Activated naive CD8-positive, alpha-beta T cell treated with anti-CD3 and anti-CD28 coated beads, Interleukin-2, amount 10 ng/mL, durations not matched to agents 7 days and 5 days (primary cell): ENCODE data around the gene FHIT. TPM values are rescaled to one million over a fixed set of nuclear protein-coding genes. Genes with fewer than 3 reads are reported as not detected.
"Not testable (repeated sequence)": the region's sequence is repeated elsewhere in the genome, so short reads cannot be mapped to it uniquely, and the experiment has no call there.

Source experiments
- ATAC-seq: fragments of 150-1000 bp; cut with Tn5 transposase; one replicate; pipeline ENCODE4 v1.10.0; 2021; ENCODE audit warnings: low read depth, moderate library complexity
- POLR2A ChIA-PET: fragments of 350-600 bp; sonication (Branson Sonifier 250); formaldehyde crosslinking; loops from one replicate; lab custom pipeline; 2021; ENCODE audit warnings: antibody characterized with exemption; lab: Charles Lee
- DNase-seq: peaks from one replicate; pipeline ENCODE4 v3.0.0; 2021
- H3K27ac Mint-ChIP-seq: one replicate; pipeline ENCODE4 v1.8.0; 2022; ENCODE audit warnings: mild to moderate bottlenecking, mixed read lengths
- H3K27me3 Mint-ChIP-seq: one replicate; pipeline ENCODE4 v1.8.0; 2022; ENCODE audit warnings: mild to moderate bottlenecking, moderate library complexity, mixed read lengths
- H3K36me3 Mint-ChIP-seq: one replicate; pipeline ENCODE4 v1.8.0; 2021; ENCODE audit warnings: mild to moderate bottlenecking, mixed read lengths
- H3K4me1 Mint-ChIP-seq: one replicate; pipeline ENCODE4 v1.8.0; 2021; ENCODE audit warnings: mixed read lengths
- H3K4me3 Mint-ChIP-seq: one replicate; pipeline ENCODE4 v1.8.0; 2022; ENCODE audit warnings: mild to moderate bottlenecking, moderate library complexity, mixed read lengths
- H3K9me3 Mint-ChIP-seq: one replicate; pipeline ENCODE4 v1.8.0; 2021; ENCODE audit warnings: mixed read lengths
- total RNA-seq, 2 experiments: library from RNA; stranded (reverse); gene quantifications; one replicate each; pipeline ENCODE4 v1.2.3, GENCODE V29; 2021

FHIT gene
- total RNA-seq, 2 experiments from 2014 or later: 3.7 to 5.8 TPM

DNA sequence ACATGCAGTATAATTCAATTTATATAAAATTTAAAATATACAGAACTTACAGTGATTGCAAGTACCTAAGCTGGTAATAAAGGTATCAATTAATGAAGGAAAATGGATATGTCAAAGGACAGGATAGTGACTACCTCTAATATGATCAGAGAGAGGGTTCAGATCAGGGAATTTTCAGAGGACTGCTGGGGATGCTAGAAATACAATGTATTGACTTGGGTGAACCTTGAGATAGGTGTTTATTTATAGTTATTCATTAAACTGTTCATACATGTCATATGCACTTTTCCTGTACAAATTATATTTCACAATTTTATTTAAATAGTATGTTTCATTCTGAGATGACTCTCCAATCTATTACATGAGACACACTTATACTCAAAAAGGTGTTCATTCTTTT is 554.1 kb downstream of the FHIT start:
- H3K9me3 Mint-ChIP-seq: peaks cover 3% of the 10 kb centered on the region
- no peak overlapping the region for H3K4me3 Mint-ChIP-seq
- ATAC-seq: no peak
- no peaks in the 10 kb centered on the region for H3K4me1 Mint-ChIP-seq
- H3K27ac Mint-ChIP-seq: no peak overlapping the region
- POLR2A ChIA-PET: no interaction called here
- no peaks in the 10 kb centered on the region for H3K36me3 Mint-ChIP-seq
- DNase-seq: no peak
- no peaks in the 10 kb centered on the region for H3K27me3 Mint-ChIP-seq

DNA sequence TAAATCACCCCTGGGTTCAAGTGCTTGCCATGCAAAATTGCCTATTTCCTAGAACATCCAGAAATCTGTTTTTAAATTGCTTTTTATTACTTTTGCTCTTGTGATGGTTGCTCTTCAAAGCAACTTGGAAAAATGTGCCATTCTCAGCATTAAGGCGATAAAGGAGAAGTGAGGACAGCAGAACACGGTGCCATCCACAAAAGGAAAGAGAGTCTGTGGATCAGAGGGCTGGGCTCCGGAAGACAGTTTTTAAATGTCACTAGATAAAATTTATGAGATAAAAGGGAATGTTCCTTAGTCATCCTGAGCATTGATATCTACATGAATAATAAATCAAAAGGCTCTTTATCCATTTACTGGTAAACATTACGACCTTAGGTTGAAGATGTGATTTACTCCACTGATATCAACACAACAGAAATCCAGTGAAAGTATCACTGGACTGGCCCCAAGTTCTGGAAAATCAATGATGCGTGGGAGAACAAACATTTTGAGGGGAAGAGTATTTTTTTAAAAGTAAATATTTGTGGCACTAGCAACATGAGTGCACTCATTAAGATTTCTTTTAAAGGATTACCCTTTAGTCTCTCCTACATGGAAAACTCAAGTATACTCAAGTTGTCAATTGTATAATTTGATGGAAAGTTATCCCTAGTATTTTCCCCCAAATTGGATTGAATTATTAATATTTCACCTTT is 554.7 kb downstream of the FHIT start:
- no peak for DNase-seq
- no peaks in the 10 kb centered on the region for H3K36me3 Mint-ChIP-seq
- no peak for ATAC-seq
- no peak overlapping the region for H3K4me3 Mint-ChIP-seq
- H3K9me3 Mint-ChIP-seq: peaks cover 3% of the 10 kb centered on the region
- H3K27ac Mint-ChIP-seq: no peak overlapping the region
- H3K4me1 Mint-ChIP-seq: no peaks in the 10 kb centered on the region
- H3K27me3 Mint-ChIP-seq: no peaks in the 10 kb centered on the region
- POLR2A ChIA-PET: no interaction called here

DNA sequence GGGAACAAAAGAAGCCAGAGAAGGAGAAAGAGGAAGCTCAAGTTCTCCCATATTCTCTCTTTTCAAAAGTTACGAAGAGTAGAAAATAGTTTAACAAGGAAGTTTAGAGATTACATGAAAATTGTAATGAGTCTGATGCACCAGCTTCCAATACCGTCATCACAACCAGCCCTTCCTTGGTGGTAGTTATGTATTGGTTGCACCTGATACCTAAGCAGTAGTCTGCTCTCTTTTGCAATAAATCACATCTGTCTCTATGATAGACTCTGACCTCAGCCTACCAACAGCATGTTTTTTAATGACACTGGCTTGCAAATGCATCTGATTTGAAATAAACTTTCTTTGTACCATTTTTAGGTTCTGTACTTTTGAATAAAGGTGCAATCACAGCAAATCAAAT is 575.8 kb downstream of the FHIT start:
- Mint-ChIP-seq H3K4me3 (no peak overlapping the region), H3K36me3 (peaks cover 1% of the 10 kb centered on the region), H3K27me3 (no peaks in the 10 kb centered on the region), H3K4me1 (no peaks in the 10 kb centered on the region), H3K9me3 (peaks cover 3% of the 10 kb centered on the region), H3K27ac (no peak overlapping the region)
- ATAC-seq (no peak), DNase-seq (no peak)
- POLR2A ChIA-PET: no interaction called here

DNA sequence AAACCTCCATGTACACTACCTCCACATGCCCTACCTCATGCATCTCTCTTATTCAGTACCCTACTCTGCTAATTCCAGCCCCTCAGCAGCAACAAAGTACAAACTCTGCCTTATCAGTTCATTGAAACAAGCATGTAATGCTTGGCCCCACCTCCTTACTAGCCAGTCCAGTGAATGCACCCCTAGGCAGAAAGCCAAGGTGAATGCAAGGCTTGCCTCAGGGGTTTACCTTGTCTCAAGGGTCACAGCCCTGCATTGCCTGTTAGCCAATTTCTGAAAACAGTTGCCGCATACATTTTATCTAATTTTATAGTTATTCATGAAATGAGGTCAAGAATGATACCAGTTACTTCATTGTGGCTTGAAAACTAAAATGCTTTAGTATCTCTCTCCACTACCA is 576.4 kb downstream of the FHIT start:
- Mint-ChIP-seq H3K27me3 (no peaks in the 10 kb centered on the region), H3K4me1 (no peaks in the 10 kb centered on the region), H3K36me3 (peaks cover 1% of the 10 kb centered on the region), H3K27ac (no peak overlapping the region), H3K4me3 (no peak overlapping the region), H3K9me3 (peaks cover 4% of the 10 kb centered on the region)
- DNase-seq: no peak
- POLR2A ChIA-PET: no interaction called here
- ATAC-seq: no peak

DNA sequence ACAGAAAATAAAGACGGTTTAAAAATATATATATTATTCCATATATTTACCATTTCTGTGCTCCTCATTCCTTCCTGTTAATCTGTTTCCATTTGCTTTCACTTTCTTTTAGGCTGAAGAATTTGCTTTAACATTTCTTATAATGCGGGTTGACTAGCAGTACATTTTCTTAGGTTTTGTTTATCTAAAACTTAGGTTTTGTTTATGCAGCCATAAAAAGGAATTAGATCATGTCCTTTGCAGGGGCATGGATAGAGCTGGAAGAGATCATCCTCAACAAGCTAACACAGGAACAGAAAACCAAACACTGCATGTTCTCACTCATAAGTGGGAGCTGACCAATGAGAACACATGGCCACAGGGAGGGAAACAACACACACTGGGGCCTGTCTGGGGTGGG is 578.1 kb downstream of the FHIT start:
- Mint-ChIP-seq H3K4me3 (peak overlapping the region; percentile 32), H3K27ac (peak overlapping the region; percentile 26), H3K36me3 (peaks cover 1% of the 10 kb centered on the region), H3K27me3 (no peaks in the 10 kb centered on the region), H3K9me3 (peaks cover 8% of the 10 kb centered on the region), H3K4me1 (no peaks in the 10 kb centered on the region)
- POLR2A ChIA-PET: no interaction called here
- DNase-seq: no peak
- ATAC-seq: no peak

DNA sequence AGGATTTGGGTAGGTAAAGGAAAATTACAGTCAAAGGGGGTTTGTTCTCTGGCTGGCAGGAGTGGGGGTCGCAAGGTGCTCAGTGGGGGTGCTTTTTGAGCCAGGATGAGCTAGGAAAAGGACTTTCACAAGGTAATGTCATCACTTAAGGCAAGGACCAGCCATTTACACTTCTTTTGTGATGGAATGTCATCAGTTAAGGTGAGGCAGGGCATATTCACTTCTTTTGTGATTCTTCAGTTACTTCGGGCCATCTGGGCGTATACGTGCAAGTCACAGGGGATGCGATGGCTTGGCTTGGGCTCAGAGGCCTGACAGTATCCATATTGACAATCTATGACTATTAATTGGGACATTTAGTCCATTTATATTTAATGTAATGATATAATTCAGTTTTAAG is 578.9 kb downstream of the FHIT start:
- POLR2A ChIA-PET, H3K9me3 Mint-ChIP-seq, H3K27me3 Mint-ChIP-seq, H3K36me3 Mint-ChIP-seq, H3K27ac Mint-ChIP-seq, DNase-seq, ATAC-seq, H3K4me3 Mint-ChIP-seq, H3K4me1 Mint-ChIP-seq: not testable (repeated sequence)

DNA sequence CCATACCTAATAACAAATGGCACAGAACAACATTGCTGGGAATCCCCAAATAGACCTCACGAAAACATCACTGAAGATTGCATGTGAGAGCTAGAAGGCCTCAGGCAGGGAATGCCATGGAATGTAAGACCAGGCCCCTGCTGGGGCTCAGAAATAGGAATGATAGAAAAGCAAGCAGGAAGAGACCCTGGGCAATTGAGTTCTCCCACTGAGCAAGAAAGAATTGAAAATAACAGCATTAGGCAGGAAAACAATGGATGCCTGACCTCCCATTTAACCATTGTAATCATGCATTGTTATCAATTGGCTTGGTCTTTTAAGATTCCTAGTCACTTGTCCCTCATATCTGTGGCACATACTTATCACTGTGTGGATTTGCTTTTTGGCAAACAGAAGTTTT is 581.6 kb downstream of the FHIT start:
- Mint-ChIP-seq H3K9me3 (peaks cover 11% of the 10 kb centered on the region), H3K4me1 (no peaks in the 10 kb centered on the region), H3K27ac (no peak overlapping the region), H3K4me3 (no peak overlapping the region), H3K27me3 (no peaks in the 10 kb centered on the region), H3K36me3 (peaks cover 1% of the 10 kb centered on the region)
- no peak for DNase-seq
- POLR2A ChIA-PET: no interaction called here
- no peak for ATAC-seq

DNA sequence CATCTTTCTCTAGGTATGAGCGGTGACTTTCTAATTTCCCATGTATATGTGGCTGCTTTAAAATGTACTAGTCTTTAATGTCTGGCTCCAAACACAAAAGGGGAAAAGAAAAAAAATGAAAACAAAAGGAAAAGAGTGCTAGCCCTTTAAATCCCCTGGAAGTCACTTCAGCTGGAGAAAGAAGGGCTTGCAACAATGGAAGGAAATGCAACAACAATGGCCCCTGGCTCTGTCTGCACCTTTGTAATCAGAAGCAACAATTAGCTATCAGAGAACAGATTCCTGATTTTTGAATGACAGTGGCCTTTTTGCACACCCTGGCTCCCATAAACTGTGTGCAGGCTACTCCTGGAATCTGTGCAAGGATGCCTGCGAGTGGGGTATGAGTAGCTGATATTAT is 591.2 kb downstream of the FHIT start:
- H3K27ac Mint-ChIP-seq: no peak overlapping the region
- H3K27me3 Mint-ChIP-seq: no peaks in the 10 kb centered on the region
- ATAC-seq (no peak), DNase-seq (no peak)
- no peaks in the 10 kb centered on the region for H3K4me1 Mint-ChIP-seq
- H3K36me3 Mint-ChIP-seq: no peaks in the 10 kb centered on the region
- no peak overlapping the region for H3K4me3 Mint-ChIP-seq
- POLR2A ChIA-PET: no interaction called here
- H3K9me3 Mint-ChIP-seq: peaks cover 15% of the 10 kb centered on the region

DNA sequence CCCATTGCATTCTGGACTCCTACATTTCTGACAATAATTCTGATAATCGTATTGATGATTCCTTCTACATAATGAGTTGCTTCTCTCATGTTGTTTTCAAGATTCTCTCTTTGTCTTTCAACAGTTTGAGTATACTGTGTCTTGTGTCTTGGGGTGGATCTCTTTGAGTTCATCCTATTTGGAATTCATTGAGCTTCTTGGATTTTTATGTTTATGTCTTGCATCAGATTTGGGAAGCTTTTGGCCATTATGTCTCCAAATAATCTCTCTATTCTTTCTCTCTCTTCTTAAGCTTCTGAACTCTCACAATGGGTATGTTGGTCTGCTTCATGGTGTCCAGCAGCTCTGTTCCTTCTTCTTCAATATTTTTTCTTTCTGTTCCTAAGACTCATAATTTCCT is 592.2 kb downstream of the FHIT start:
- DNase-seq (no peak), ATAC-seq (no peak)
- H3K36me3 Mint-ChIP-seq: no peaks in the 10 kb centered on the region
- POLR2A ChIA-PET: no interaction called here
- H3K4me1 Mint-ChIP-seq: no peaks in the 10 kb centered on the region
- no peak overlapping the region for H3K4me3 Mint-ChIP-seq
- no peak overlapping the region for H3K27ac Mint-ChIP-seq
- H3K9me3 Mint-ChIP-seq: peaks cover 15% of the 10 kb centered on the region
- H3K27me3 Mint-ChIP-seq: no peaks in the 10 kb centered on the region

DNA sequence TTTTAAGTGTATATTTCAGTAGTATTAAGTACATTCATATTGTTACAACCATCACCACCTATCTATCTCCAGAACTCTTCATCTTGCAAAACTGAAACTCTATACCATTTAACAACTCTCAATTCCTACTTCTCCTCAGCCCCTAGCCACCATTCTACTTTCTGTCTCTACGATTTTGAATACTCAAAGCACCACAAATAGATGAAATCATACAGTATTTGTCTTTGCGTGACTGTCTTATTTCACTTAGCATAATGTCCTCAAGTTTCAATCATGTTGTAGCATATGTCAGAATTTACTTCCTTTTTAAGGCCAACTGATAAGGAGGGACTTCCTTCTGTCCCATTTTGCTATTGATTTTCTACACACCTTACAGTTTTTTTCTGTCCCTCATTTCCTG is 593.3 kb downstream of the FHIT start:
- no peak for DNase-seq
- H3K36me3 Mint-ChIP-seq: no peaks in the 10 kb centered on the region
- no peaks in the 10 kb centered on the region for H3K27me3 Mint-ChIP-seq
- no peak overlapping the region for H3K4me3 Mint-ChIP-seq
- no peaks in the 10 kb centered on the region for H3K4me1 Mint-ChIP-seq
- H3K9me3 Mint-ChIP-seq: peaks cover 15% of the 10 kb centered on the region
- no peak for ATAC-seq
- POLR2A ChIA-PET: no interaction called here
- H3K27ac Mint-ChIP-seq: no peak overlapping the region

DNA sequence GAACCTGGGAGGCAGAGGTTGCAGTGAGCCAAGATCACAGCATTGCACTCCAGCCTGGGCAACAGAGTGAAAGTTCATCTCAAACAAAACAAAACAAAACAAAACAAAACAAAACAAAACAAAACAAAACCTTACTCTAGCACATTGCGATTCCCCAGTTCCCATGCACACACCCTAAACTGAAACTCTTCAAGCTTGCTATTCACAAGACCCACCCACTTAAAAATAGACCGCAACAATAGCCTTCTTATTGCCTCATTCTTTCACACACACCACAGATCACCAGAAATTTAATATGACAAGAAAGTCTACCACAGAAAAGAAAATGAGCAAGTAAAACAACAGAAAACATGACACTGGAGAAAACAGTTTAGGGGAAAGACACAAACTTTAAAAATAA is 598.4 kb downstream of the FHIT start:
- no peak for DNase-seq
- H3K9me3 Mint-ChIP-seq: peaks cover under 1% of the 10 kb centered on the region
- peaks cover 4% of the 10 kb centered on the region for H3K4me1 Mint-ChIP-seq
- ATAC-seq: no peak
- H3K36me3 Mint-ChIP-seq: no peaks in the 10 kb centered on the region
- H3K27me3 Mint-ChIP-seq: no peaks in the 10 kb centered on the region
- no peak overlapping the region for H3K4me3 Mint-ChIP-seq
- POLR2A ChIA-PET: no interaction called here
- H3K27ac Mint-ChIP-seq: no peak overlapping the region

DNA sequence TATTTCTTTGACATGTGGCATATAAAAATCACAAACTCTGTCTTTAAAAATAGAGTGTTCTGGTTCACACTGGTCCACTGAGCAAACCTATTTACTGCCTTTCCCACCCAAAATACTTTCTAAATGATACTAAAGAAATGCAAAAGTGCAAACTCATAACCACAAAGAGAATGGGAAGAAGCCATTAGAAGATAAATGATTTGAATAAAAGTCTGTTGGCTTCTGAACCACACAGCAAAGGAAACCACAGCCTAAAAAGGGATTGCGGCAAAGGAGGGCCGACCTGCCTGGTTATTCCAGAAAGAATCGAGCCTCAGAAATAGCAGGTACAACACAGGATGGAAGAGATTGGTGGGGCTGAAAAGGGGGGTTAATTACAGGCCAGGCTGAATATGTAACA is 599.5 kb downstream of the FHIT start:
- Mint-ChIP-seq H3K36me3 (no peaks in the 10 kb centered on the region), H3K4me3 (no peak overlapping the region), H3K4me1 (peaks cover 4% of the 10 kb centered on the region), H3K27ac (no peak overlapping the region), H3K9me3 (no peaks in the 10 kb centered on the region), H3K27me3 (no peaks in the 10 kb centered on the region)
- DNase-seq (no peak), ATAC-seq (no peak)
- POLR2A ChIA-PET: no interaction called here

DNA sequence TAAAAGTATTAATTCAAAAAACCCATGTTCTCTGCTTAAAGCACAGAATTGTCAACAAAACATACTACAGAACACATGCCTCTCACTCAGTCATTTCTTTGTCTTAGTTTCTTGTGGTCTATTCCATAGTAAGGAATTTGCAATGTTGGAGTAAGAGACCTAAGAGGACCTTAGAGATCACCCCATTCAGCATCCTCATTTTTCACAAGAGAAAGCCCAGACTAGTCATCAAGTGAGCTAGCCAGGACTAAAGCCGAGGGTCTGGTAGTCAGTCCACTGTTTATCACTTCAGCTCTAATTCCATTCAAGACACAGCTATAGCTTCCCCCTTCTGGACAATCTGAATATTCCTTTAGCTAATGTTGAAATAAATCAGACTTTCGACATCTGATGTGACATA is 601.1 kb downstream of the FHIT start:
- Mint-ChIP-seq H3K4me3 (no peak overlapping the region), H3K27me3 (no peaks in the 10 kb centered on the region), H3K27ac (no peak overlapping the region), H3K4me1 (peaks cover 4% of the 10 kb centered on the region), H3K9me3 (no peaks in the 10 kb centered on the region), H3K36me3 (no peaks in the 10 kb centered on the region)
- ATAC-seq (no peak), DNase-seq (no peak)
- POLR2A ChIA-PET: no interaction called here

DNA sequence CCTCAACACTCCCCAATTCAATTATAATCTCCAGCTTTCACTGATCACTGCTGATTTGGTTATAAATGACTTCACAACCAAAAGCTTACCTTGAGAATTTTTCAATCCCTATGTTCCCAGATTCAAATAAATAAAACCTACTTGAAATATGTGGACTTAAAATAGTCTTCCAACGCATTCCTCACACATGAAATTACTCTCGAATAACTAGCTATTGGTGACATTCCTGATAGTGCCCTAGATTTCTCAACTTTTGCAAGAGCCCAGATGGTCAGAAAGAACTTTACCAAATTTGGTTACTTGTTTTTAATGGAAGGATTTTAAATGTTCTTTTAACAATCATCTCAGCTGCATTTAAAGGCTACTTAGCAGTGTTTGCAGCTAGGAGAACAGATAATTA is 605.5 kb downstream of the FHIT start:
- Mint-ChIP-seq H3K4me3 (no peak overlapping the region), H3K36me3 (peaks cover 1% of the 10 kb centered on the region), H3K4me1 (no peaks in the 10 kb centered on the region), H3K27ac (no peak overlapping the region), H3K9me3 (peaks cover 2% of the 10 kb centered on the region), H3K27me3 (no peaks in the 10 kb centered on the region)
- no peak for DNase-seq
- ATAC-seq: no peak
- POLR2A ChIA-PET: no interaction called here

DNA sequence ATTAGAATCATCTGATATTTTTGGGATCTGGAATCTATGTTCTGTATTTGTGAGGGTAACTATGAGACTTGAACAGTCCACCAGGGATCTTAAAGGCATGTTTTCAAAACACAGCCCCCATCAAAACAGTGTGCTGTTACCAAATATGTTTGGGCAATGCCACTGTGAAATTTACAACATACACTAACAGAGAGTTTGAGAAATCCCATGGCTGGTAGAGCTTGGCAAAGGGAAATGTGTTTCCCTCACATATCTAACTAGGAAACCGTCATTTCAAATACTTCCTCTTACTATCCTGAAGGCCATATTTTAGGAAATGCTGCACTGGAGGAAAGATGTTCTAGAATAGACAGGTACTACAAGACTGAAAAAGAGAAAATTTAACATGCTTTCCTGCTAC is 607.4 kb downstream of the FHIT start:
- no peak for ATAC-seq

More for the DNA sequence above, 607.4 kb downstream of the FHIT start:
- peaks cover 2% of the 10 kb centered on the region for H3K9me3 Mint-ChIP-seq
- DNase-seq: no peak
- H3K36me3 Mint-ChIP-seq: peaks cover 1% of the 10 kb centered on the region
- POLR2A ChIA-PET: no interaction called here
- no peaks in the 10 kb centered on the region for H3K27me3 Mint-ChIP-seq
- no peaks in the 10 kb centered on the region for H3K4me1 Mint-ChIP-seq
- no peak overlapping the region for H3K4me3 Mint-ChIP-seq
- no peak overlapping the region for H3K27ac Mint-ChIP-seq
